Measurements from ENCODE around the gene SULF2.

SULF2 gene

GRCh38 chr20:47699818-47700217 is 85.5 kb downstream of the SULF2 start:
- Histone ChIP-seq H3K27me3 (replicated peaks; ENCODE audit: control insufficient read depth, insufficient read depth, low read length) (peaks cover 22% of the 10 kb centered on the region), H3K9me3 (ENCODE audit: control insufficient read depth, low read length) (no peaks in the 10 kb centered on the region), H3K36me3 (ENCODE audit: control insufficient read depth, insufficient read depth, low read length, severe bottlenecking) (no peaks in the 10 kb centered on the region), H3K4me3 (ENCODE audit: low read length) (no peak overlapping the region), H3K9ac (ENCODE audit: low read length) (no peak overlapping the region), H3K4me1 (ENCODE audit: control insufficient read depth, insufficient read depth, low read length) (peaks cover 2% of the 10 kb centered on the region)
- no peak for DNase-seq (ENCODE audit: low read depth)

- DNase-seq (ENCODE audit: low read depth) = no peak
- H3K4me1 ChIP-seq (ENCODE audit: control insufficient read depth, insufficient read depth, low read length) = no peaks in the 10 kb centered on the region
- H3K36me3 ChIP-seq (ENCODE audit: control insufficient read depth, insufficient read depth, low read length, severe bottlenecking) = no peaks in the 10 kb centered on the region
- peaks cover 16% of the 10 kb centered on the region for H3K27me3 ChIP-seq (replicated peaks; ENCODE audit: control insufficient read depth, insufficient read depth, low read length)
- peaks cover 9% of the 10 kb centered on the region for H3K9me3 ChIP-seq (ENCODE audit: control insufficient read depth, low read length)
- H3K4me3 ChIP-seq (ENCODE audit: low read length) = no peak overlapping the region
- no peak overlapping the region for H3K9ac ChIP-seq (ENCODE audit: low read length)
Measured at GRCh38 chr20:47698142-47698541, 87.1 kb downstream of the SULF2 start.

- H3K9ac ChIP-seq (ENCODE audit: low read length) = no peak overlapping the region
- H3K4me3 ChIP-seq (ENCODE audit: low read length) = no peak overlapping the region
- peaks cover 16% of the 10 kb centered on the region for H3K27me3 ChIP-seq (replicated peaks; ENCODE audit: control insufficient read depth, insufficient read depth, low read length)
- peaks cover 21% of the 10 kb centered on the region for H3K9me3 ChIP-seq (ENCODE audit: control insufficient read depth, low read length)
- DNase-seq (ENCODE audit: low read depth) = no peak
- H3K36me3 ChIP-seq (ENCODE audit: control insufficient read depth, insufficient read depth, low read length, severe bottlenecking) = no peaks in the 10 kb centered on the region
- H3K4me1 ChIP-seq (ENCODE audit: control insufficient read depth, insufficient read depth, low read length) = no peaks in the 10 kb centered on the region
Measured at GRCh38 chr20:47696856-47697255, 88.4 kb downstream of the SULF2 start.

GRCh38 chr20:47694021-47694818 is 91.1 kb downstream of the SULF2 start:
- no peak for DNase-seq (ENCODE audit: low read depth)
- no peaks in the 10 kb centered on the region for H3K36me3 ChIP-seq (ENCODE audit: control insufficient read depth, insufficient read depth, low read length, severe bottlenecking)

GRCh38 chr20:47691625-47692024 is 93.7 kb downstream of the SULF2 start:
- Histone ChIP-seq H3K36me3 (ENCODE audit: control insufficient read depth, insufficient read depth, low read length, severe bottlenecking) (no peaks in the 10 kb centered on the region), H3K4me1 (ENCODE audit: control insufficient read depth, insufficient read depth, low read length) (no peaks in the 10 kb centered on the region), H3K9me3 (ENCODE audit: control insufficient read depth, low read length) (peaks cover 39% of the 10 kb centered on the region), H3K27me3 (replicated peaks; ENCODE audit: control insufficient read depth, insufficient read depth, low read length) (no peaks in the 10 kb centered on the region), H3K9ac (ENCODE audit: low read length) (no peak overlapping the region), H3K4me3 (ENCODE audit: low read length) (peak overlapping the region; percentile 45)
- DNase-seq (ENCODE audit: low read depth) = peak; percentile 48

More at GRCh38 chr20:47694021-47694818, 91.1 kb downstream of the SULF2 start:
- Histone ChIP-seq H3K4me3 (ENCODE audit: low read length) (no peak overlapping the region), H3K27me3 (replicated peaks; ENCODE audit: control insufficient read depth, insufficient read depth, low read length) (peaks cover 8% of the 10 kb centered on the region), H3K4me1 (ENCODE audit: control insufficient read depth, insufficient read depth, low read length) (no peaks in the 10 kb centered on the region), H3K9me3 (ENCODE audit: control insufficient read depth, low read length) (peaks cover 39% of the 10 kb centered on the region), H3K9ac (ENCODE audit: low read length) (no peak overlapping the region)

- H3K9ac ChIP-seq (ENCODE audit: low read length) = no peak overlapping the region
Measured at GRCh38 chr20:47689731-47690130, 95.5 kb downstream of the SULF2 start.

GRCh38 chr20:47688385-47689381 is 96.6 kb downstream of the SULF2 start:
- Histone ChIP-seq H3K27me3 (replicated peaks; ENCODE audit: control insufficient read depth, insufficient read depth, low read length) (peaks cover 2% of the 10 kb centered on the region), H3K9ac (ENCODE audit: low read length) (no peak overlapping the region), H3K4me3 (ENCODE audit: low read length) (no peak overlapping the region), H3K9me3 (ENCODE audit: control insufficient read depth, low read length) (peaks cover 36% of the 10 kb centered on the region), H3K36me3 (ENCODE audit: control insufficient read depth, insufficient read depth, low read length, severe bottlenecking) (no peaks in the 10 kb centered on the region), H3K4me1 (ENCODE audit: control insufficient read depth, insufficient read depth, low read length) (no peaks in the 10 kb centered on the region)
- DNase-seq (ENCODE audit: low read depth) = no peak

More at GRCh38 chr20:47689731-47690130, 95.5 kb downstream of the SULF2 start:
- no peak overlapping the region for H3K4me3 ChIP-seq (ENCODE audit: low read length)
- no peaks in the 10 kb centered on the region for H3K4me1 ChIP-seq (ENCODE audit: control insufficient read depth, insufficient read depth, low read length)
- DNase-seq (ENCODE audit: low read depth) = no peak
- no peaks in the 10 kb centered on the region for H3K36me3 ChIP-seq (ENCODE audit: control insufficient read depth, insufficient read depth, low read length, severe bottlenecking)
- H3K9me3 ChIP-seq (ENCODE audit: control insufficient read depth, low read length) = peaks cover 39% of the 10 kb centered on the region
- H3K27me3 ChIP-seq (replicated peaks; ENCODE audit: control insufficient read depth, insufficient read depth, low read length) = peaks cover 2% of the 10 kb centered on the region

- Histone ChIP-seq H3K36me3 (ENCODE audit: control insufficient read depth, insufficient read depth, low read length, severe bottlenecking) (no peaks in the 10 kb centered on the region), H3K9ac (ENCODE audit: low read length) (no peak overlapping the region), H3K9me3 (ENCODE audit: control insufficient read depth, low read length) (peaks cover 23% of the 10 kb centered on the region), H3K4me3 (ENCODE audit: low read length) (no peak overlapping the region), H3K27me3 (replicated peaks; ENCODE audit: control insufficient read depth, insufficient read depth, low read length) (peaks cover 2% of the 10 kb centered on the region), H3K4me1 (ENCODE audit: control insufficient read depth, insufficient read depth, low read length) (peaks cover 4% of the 10 kb centered on the region)
- no peak for DNase-seq (ENCODE audit: low read depth)
Measured at GRCh38 chr20:47687095-47687987, 97.9 kb downstream of the SULF2 start.

- no peak overlapping the region for H3K4me3 ChIP-seq (ENCODE audit: low read length)
- peaks cover 2% of the 10 kb centered on the region for H3K27me3 ChIP-seq (replicated peaks; ENCODE audit: control insufficient read depth, insufficient read depth, low read length)
- no peak overlapping the region for H3K9ac ChIP-seq (ENCODE audit: low read length)
- H3K4me1 ChIP-seq (ENCODE audit: control insufficient read depth, insufficient read depth, low read length) = peaks cover 10% of the 10 kb centered on the region
- H3K36me3 ChIP-seq (ENCODE audit: control insufficient read depth, insufficient read depth, low read length, severe bottlenecking) = no peaks in the 10 kb centered on the region
- H3K9me3 ChIP-seq (ENCODE audit: control insufficient read depth, low read length) = peaks cover 15% of the 10 kb centered on the region
- DNase-seq (ENCODE audit: low read depth) = no peak
Measured at GRCh38 chr20:47686545-47686944, 98.7 kb downstream of the SULF2 start.

GRCh38 chr20:47684306-47685080 is 100.8 kb downstream of the SULF2 start:
- DNase-seq (ENCODE audit: low read depth) = no peak
- Histone ChIP-seq H3K4me1 (ENCODE audit: control insufficient read depth, insufficient read depth, low read length) (peaks cover 10% of the 10 kb centered on the region), H3K36me3 (ENCODE audit: control insufficient read depth, insufficient read depth, low read length, severe bottlenecking) (no peaks in the 10 kb centered on the region), H3K9me3 (ENCODE audit: control insufficient read depth, low read length) (no peaks in the 10 kb centered on the region), H3K9ac (ENCODE audit: low read length) (no peak overlapping the region), H3K27me3 (replicated peaks; ENCODE audit: control insufficient read depth, insufficient read depth, low read length) (peaks cover 7% of the 10 kb centered on the region), H3K4me3 (ENCODE audit: low read length) (no peak overlapping the region)

Data from adipocyte (in vitro differentiated cells).